GM21526 (cell line): ENCODE results near the gene PMS1.
A peak's percentile ranks its signal among the peaks of the same experiment; 100 is the strongest.
"Not testable (repeated sequence)": the region's sequence is repeated elsewhere in the genome, so short reads cannot be mapped to it uniquely, and the experiment has no call there.

Experiments
- ATAC-seq: cut with Tn5 transposase; IDR thresholded peaks from one replicate; pipeline ENCODE4 v1.9.1; 2021; ENCODE audit warnings: moderate library complexity; ENCODE audit not compliant: unreplicated experiment, low FRiP score

PMS1 gene

DNA sequence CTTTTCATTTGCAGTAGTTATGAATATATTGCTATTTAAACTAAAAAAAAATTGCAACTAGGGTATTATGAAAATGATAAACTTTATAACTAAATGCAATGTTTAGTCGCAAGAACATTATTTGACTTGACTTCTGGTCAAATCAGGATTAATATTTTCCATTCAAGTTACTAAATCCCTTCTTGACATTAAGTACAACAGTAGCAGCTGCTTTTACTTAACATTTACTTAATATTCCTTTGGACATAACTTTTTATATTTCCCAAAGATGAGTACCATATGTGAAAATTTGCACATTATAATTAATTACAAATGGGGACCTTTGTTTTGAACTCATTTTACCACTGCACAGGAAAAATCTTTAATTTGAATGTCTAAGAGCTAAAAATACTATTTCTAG lies 74.0 kb downstream of the PMS1 start:
- no peak for ATAC-seq

DNA sequence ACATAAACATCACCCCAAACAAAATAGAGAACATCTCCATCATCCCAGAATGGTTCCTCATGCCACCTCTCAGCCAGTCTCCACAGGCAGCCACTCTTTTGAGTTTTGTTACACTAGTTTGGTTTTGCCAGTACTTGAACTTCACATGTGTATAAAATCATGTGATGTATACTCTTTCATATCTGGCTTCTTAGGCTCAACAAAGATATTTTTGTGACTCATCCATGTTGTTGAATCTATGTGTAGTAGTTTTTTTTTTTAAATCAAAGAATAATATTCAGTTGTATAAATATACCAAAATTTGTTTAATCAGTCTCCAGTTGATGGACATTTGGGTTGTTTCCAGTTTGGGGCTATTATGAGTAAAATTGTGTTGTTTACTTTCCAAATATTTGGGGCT lies 75.9 kb downstream of the PMS1 start:
- ATAC-seq: no peak

DNA sequence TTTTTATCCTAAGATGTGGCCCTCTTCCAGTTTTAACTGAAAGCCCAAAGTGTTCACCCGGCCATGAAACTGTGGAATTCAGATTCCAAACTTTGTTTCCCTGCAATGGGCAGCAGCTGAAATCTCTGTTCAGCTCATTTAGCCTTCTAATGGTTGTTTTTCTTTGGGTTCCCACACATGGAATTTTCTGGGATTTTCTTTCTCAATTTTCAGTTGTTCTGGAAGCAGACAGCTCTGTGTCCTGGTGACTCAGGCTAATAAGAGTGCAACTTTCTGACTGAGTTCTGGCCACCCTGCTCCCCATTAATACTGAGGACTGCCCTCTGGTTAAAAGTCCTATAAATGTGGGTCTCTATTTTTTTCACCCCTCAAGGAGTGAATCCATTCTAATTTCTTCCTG lies 78.5 kb downstream of the PMS1 start:
- ATAC-seq: no peak

DNA sequence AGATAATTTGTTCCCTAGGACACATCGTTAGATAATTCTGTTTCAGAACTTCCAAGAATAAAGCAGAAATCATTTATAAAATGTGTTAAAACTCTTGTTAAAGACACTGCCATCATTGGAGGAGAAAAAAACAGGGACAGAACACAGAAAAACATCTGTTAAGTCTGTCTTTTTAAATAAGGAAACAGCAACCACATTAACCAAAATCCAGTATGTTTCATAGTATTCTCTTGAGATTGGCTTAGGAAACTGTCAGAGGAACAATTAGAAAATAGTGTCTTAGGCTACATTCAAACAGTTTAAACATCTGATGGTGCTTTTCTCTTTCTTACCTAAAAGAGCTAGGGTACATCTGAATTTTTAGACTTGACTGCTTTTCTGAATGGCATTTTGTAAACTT lies 81.6 kb downstream of the PMS1 start:
- no peak for ATAC-seq

DNA sequence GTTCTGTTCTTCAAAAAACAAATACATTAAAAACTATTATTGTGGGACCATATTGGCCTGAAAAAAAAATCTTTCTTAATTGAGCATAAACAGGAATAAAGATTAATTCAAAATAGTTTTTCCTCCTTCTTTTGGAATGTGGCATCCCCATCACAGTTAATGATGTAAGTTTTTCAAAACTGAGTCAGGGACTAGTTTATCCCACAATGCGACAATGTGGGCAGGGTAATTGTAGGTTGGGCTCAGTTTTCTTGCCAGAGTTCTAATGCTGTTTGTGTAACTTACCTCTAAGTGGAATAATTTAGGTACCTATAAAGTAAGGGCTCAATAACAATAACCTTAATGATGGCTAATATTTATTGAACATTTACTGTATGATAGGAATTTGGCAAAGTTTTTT lies 82.0 kb downstream of the PMS1 start:
- no peak for ATAC-seq

DNA sequence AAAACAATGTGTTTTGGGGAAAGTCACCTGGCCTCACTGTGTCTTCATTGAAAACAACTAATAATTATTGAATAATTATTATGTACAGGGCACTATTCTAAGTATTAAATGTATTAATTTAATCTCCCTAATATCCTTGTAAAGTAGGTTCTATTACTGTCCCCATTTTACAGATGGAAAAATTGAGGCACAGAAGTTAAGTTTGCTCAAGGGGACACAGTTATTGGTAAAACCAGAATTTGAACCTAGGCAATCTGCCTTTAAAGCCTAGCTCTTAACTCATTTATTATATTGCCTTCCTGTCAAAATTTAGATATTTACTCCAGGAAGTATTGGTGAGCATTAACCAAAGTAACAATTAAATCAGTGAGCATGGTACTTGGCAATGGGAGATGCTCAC lies 84.6 kb downstream of the PMS1 start:
- ATAC-seq: no peak

DNA sequence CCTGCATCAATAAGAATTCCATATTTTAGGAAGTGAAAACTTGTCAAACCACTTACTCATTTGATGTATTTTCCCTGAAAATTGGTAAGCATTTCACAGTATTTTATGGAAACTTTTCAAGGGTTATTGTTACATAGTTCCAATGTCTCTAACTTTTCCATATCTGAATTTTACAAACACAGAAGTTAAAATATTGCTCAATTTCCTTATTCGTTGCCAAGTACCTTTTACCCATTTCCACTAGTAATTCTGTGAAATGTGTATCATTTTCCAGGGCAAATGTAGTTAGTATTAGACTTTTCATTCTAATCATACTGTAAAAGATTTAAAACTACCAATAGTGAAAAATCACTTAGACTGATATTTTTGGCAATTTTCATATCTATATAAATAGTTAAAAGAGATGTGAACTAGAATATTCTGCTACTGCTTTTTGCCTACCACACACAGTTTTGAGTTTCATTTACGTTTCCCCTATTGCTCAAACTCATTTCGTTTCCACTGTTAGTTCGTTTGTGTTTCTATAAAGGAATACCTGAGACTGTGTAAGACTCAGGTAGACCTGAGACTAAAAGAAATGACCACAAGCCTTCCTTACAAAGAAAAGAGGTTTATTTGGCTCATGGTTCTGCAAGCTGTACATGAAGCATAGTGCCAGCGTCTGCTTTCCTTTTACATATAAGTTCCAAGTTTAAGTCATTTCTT lies 86.3 kb downstream of the PMS1 start:
- ATAC-seq: peak; percentile 49

DNA sequence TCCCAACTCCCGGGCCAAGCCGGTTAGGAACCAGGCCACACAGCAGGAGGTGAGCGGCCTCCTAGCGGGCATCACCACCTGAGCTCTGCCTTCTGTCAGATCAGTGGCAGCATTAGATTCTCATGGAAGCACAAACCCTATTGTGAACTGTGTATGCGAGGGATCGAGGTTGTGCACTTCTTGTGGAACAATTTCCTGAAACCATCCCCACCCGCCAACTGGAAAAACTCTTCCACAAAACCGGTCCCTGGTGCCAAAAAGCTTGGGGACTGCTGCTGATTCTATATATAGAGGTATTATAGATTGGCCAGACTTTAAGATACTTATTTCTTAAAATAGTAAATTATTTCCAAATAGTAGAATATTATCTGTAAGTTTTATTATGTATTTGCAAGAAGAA lies 89.4 kb downstream of the PMS1 start:
- no peak for ATAC-seq

DNA sequence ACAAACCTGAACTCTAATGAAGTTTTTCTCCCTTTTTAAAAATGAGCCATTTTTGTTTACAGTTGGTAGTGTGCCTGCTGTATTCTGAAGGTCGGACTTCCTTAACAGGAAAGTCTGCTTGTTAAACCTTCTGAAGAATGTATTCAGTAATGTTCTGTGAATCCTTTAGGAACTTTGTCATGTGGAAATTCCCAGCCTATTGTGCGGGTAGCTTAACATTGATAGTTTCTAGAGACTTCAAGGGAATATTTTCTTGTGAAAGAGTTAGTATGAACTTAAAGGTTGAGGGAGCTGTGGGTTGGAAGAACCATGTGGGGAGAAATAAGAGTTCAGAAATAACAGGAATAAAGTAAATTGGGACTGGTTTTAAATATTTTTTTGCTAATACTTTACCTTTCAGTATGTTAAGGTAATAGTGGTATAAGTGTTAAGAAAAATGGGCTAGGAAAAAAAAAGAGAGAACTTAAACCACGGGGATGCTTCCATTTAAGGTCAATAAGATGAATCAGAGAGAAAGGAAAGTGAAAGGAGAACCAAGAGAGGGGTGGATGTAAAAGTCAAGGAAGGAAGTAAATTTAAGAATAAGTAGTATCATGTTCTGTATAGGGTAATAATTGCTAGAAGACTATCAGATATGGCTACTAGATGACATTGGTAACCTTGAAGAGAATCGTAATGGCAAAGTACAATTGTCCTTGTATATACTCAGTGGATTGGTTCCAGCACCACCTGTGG lies 90.5 kb downstream of the PMS1 start:
- ATAC-seq: no peak

DNA sequence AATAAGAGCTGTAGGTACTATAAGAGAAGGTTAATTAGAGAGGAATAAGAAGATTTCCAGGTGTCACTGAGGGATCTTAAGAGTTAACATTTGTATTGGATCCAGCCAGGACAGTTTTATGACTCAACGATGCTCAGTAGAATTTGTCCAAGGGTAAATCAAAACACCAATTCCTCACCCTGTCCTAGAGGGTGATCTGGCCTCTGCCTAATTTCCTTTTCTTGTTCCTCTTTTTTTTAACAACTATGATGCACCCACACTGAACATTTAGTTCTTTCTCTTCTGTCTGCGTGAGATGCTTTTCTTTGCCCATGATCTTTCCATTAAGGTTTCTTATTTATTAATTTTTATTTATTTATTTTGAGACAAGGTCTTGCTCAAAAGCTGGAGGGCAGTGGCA lies 92.0 kb downstream of the PMS1 start:
- no peak for ATAC-seq

DNA sequence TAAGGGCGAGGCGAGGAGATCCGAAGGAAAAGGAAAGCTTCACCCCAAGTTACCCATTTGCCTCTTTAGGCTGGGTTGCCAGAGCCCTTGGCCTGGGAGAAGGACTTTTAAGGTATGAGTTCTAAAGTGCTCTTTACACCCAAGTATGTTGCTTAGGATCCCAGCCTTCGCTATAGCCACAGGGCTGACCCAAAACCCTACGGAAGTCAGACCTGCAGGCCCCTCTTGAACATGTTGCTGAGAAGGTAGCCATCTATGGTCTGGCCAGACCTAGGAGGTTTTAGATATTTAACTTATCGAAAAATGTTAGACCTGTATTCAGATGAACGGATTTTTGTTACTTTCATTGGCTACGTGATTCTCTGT lies 95.4 kb downstream of the PMS1 start:
- no peak for ATAC-seq

DNA sequence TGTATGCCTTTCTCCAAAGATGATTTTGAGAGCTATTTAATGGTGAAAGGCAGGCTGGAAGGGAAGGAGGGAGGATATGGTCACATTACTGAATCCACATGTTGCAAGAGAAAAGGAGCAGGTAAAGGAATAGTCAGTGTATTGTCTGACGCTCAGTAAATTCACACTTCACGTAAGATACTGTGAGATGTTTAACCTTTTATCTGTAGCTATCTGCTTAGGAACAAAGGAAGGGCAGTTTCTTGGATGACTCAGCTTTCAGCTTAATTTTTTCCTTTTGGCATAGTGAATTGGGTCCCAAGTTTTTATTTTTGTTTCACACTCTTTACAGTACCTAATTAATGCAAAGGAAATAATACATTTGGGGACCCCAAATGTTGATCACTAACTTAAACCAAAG lies 96.2 kb downstream of the PMS1 start:
- ATAC-seq: no peak

DNA sequence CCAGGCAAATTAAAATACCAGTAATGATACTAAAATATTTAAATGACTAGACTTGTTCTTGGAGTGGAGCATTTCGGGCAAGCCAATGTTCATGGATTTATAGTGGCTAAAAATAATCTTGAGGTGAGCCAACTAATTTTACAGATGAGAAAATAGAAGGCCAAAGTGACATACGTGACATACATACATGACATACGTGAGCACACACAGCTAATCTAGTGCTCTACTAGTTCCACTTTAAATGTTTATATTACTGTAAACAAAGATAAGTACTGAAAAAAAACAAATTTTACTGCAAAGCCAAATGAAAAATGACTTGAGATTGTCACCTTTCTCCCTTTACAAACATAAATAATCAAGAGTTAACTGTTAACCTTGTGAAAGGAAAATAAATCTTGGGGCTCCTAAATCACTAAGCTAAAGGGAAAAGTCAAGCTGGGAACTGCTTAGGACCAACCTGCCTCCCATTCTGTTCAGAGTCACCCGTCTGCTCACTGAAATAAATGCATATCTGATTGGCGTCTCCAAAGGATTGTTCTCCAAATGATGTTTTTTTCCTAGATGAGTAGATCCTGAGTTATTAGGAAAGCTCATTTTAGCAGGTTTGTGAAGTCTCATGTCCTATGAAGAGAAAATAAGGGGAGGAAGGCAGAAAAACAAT lies 96.7 kb downstream of the PMS1 start:
- ATAC-seq: no peak

DNA sequence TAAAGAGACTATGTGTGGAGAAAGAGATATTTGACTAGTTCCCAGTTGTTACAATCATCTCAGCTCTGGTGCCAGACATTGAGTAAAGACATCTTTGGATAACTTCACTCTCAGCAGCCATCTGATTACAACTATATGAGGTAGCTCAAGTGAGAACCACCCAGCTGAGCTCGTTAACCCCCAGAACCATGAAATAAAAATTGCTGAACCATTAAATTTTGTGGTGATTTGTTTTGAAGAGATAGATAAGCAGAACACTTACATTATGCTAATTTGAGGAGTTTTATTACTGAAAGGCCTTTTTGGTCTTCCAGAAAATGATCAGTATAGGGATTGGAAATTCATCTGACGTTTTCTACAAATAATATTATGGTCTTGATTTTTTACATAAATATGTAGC lies 101.1 kb downstream of the PMS1 start:
- no peak for ATAC-seq

DNA sequence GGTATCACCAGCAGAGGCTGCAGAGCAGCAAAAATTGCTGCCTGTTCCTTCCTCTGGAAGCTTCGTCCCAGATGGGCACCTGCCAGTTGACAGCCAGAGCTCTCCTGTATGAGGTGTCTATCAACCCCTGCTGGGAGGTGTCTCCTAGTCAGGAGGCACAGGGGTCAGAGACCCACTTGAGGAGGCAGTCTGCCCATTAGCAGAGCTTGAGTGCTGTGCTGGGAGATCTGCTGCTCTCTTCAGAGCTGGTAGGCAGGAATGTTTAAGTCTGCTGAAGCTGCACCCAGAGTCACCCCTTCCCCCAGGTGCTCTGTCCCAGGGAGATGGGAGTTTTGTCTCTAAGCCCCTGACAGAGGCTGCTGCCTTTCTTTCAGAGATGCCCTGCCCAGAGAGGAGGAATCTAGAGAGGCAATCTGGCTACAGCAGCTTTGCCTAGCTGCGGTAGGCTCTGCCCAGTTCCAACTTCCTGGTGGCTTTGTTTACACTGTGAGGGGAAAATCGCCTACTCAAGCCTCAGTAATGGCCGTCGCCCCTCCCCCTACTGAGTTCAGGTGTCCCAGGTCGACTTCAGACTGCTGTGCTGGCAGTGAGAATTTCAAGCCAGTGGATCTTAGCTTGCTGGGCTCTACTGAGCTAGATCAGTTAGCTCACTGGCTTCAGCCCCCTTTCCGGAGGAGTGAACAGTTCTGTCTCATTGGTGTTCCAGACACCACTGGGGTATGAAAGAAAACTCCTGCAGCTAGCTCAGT lies 108.5 kb downstream of the PMS1 start:
- not testable (repeated sequence) for ATAC-seq

DNA sequence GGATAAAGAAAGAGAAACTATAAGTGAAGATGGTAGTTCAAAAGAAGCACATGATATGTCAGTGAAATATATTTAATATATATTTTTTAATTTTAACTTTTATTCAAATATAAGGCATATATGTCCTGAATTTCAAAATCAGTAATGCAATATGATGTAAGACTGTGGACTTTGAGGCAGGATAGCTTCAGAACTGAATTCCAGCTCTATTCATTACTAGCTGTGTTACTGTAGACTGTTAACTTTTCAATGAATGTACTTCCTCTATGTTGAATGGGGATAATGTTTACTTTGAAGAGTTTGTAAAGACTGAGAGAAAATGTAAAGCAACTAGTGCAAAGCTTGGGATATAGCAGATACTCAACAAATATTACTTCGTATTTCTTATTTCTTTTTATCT lies 112.6 kb downstream of the PMS1 start:
- no peak for ATAC-seq

DNA sequence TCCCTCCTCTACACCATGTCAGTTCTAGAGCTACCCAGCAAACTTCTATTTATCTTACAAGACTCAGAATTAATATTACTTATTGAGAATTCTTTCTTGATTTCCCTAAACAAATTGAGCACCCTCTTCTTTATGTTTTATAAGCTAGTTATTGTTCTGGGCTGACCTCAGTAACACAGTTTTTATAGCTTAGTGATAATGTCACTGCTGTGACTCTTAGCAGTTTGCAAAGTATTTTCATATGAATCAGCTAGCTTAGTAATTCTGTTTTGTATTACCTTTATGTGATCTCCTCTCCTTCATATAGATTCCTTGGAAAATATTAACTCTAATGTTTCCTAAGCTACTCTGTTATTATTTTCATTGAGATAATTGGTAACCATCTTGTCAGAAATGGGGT lies 114.9 kb downstream of the PMS1 start:
- ATAC-seq: no peak

DNA sequence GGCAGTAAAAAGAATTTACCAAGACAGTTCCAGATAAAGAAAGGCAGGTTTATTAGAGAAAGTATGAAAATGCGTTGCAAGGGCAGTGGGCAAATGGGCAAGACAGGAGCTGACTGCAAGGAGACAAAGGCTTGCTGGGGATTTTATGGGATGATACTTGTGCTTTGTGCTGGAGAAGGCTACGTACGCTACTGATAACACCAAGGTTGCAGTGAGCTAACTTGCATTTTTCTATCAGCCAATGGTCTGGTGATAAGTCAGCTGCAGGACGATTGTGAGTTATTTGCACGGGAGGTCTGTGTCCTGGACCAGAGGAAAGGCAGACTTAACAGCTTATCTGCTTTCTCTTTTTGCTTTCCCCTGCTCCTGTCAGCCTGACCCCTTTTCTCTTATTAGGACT lies 116.5 kb downstream of the PMS1 start:
- no peak for ATAC-seq

DNA sequence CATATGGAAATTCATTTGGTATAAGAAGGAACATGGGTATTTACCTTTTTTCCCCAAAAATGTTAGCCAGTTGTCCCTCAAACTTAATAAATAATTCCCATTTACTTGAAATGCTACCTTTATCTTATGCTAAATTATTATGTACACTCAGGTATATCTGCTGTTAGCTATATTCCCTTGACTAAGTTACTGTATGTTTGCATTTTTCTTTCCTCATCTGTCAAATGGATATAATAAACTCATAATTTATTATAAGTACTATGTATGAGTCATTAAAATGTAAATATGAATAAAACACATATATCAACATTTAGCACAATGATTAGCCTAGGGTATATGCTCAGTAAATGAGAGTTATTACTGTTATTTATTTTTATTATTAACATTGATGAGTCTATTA lies 117.4 kb downstream of the PMS1 start:
- no peak for ATAC-seq

DNA sequence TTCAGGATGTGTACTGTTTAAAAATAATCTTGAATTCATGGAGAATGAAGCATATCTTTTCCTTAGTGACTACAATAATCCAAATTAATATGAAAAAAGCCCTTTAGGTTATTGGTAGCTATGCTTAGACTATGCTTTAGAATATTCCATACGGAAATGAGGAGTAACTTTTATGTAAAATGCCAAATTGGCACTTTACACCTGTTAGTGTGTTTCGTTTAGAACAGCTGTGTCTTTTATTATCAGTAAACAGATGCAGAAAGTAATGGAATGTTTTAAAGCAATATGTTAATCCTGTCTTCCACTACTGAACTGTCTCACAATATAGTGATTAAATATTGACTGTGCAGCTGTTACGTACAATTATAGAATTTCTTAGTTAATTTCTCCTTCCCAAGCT lies 129.6 kb downstream of the PMS1 start:
- ATAC-seq: no peak

DNA sequence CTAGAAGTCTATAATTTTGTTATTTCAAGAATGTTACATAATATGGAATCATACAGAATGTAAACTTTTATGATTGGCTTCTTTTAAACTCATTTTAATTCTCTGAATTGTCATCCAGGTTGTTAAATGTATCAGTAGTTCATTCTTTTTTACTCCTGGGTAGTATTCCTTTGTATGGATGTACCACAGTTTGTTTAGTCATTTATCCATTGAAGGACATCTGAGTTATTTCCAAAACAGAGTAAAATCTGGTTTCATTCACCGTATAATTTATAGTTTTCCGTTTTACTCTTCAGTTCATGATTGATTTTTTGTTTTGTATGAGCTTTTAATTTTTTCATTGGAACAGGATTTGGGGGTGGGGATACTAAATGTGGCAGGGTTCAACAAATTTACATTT lies 132.4 kb downstream of the PMS1 start:
- no peak for ATAC-seq
